Endothelial cell (in vitro differentiated cells): Measurements from ENCODE around the gene SFTPA2. TPM values are rescaled to one million over a fixed set of nuclear protein-coding genes. Genes with fewer than 3 reads are reported as not detected.
"Not testable (repeated sequence)": the region's sequence is repeated elsewhere in the genome, so short reads cannot be mapped to it uniquely, and the experiment has no call there.

Source experiments
- DNase-seq: peaks from one replicate; pipeline ENCODE4 v3.0.0; 2021; ENCODE audit warnings: low spot score
- H3K27ac Mint-ChIP-seq: one replicate; pipeline ENCODE4 v1.8.0; 2021; ENCODE audit warnings: mixed read lengths, inconsistent platforms; ENCODE audit not compliant: unreplicated experiment
- H3K27me3 Mint-ChIP-seq: one replicate; pipeline ENCODE4 v1.8.0; 2021; ENCODE audit warnings: mild to moderate bottlenecking, moderate library complexity, mixed read lengths, inconsistent platforms; ENCODE audit not compliant: unreplicated experiment
- H3K36me3 Mint-ChIP-seq: one replicate; pipeline ENCODE4 v1.8.0; 2021; ENCODE audit warnings: mild to moderate bottlenecking, low read depth, mixed read lengths, inconsistent platforms; ENCODE audit not compliant: unreplicated experiment
- H3K4me1 Mint-ChIP-seq: one replicate; pipeline ENCODE4 v1.8.0; 2021; ENCODE audit warnings: mild to moderate bottlenecking, mixed read lengths, inconsistent platforms; ENCODE audit not compliant: unreplicated experiment
- H3K4me3 Mint-ChIP-seq: one replicate; pipeline ENCODE4 v1.8.0; 2021; ENCODE audit warnings: mild to moderate bottlenecking, mixed read lengths, inconsistent platforms; ENCODE audit not compliant: unreplicated experiment
- H3K9me3 Mint-ChIP-seq: one replicate; pipeline ENCODE4 v1.8.0; 2021; ENCODE audit warnings: mixed read lengths, inconsistent platforms; ENCODE audit not compliant: unreplicated experiment
- total RNA-seq: library from RNA; stranded (reverse); fragmentation: NEBNext Ultra II Directional; extraction: Animal tissue kit (Norgen Biotek cat#: 25700); gene quantifications from one replicate; pipeline ENCODE4 v1.2.1, GENCODE V29; 2021; ENCODE audit not compliant: unreplicated experiment
- TF ChIP-seq, protein P1 (sequence below): fragments of 200-600 bp; sonication (generic); IDR thresholded peaks from one replicate; pipeline ENCODE4 v1.5.0; 2021; ENCODE audit warnings: antibody characterized with exemption; ENCODE audit not compliant: unreplicated experiment

SFTPA2 gene
- total RNA-seq, 1 donor from 2014 or later: not detected

DNA sequence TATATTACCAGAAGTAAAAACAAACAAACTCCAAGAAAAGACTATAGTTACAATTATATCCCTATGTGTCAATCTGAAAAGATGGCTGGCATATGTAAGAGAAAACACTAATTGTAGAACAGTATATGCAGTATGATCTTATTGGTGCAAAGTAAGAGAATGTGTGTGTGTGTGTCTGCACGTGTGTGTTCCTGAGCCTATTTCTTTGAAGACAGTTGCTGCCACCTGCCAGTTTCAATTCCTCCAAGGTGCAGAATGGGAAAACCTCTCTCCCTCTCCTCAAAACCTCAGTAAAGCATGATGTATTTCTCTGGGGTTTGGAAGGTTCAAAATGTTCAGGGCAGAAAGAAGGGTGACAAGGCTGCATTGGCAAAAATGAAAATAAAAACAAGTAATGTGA, 41.7 kb upstream of the SFTPA2 start:
- peaks cover 2% of the 10 kb centered on the region for H3K27me3 Mint-ChIP-seq
- DNase-seq: no peak
- TF ChIP-seq, protein P1, sequence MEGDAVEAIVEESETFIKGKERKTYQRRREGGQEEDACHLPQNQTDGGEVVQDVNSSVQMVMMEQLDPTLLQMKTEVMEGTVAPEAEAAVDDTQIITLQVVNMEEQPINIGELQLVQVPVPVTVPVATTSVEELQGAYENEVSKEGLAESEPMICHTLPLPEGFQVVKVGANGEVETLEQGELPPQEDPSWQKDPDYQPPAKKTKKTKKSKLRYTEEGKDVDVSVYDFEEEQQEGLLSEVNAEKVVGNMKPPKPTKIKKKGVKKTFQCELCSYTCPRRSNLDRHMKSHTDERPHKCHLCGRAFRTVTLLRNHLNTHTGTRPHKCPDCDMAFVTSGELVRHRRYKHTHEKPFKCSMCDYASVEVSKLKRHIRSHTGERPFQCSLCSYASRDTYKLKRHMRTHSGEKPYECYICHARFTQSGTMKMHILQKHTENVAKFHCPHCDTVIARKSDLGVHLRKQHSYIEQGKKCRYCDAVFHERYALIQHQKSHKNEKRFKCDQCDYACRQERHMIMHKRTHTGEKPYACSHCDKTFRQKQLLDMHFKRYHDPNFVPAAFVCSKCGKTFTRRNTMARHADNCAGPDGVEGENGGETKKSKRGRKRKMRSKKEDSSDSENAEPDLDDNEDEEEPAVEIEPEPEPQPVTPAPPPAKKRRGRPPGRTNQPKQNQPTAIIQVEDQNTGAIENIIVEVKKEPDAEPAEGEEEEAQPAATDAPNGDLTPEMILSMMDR: no peak
- H3K4me1 Mint-ChIP-seq: peaks cover 6% of the 10 kb centered on the region
- peaks cover 22% of the 10 kb centered on the region for H3K36me3 Mint-ChIP-seq
- H3K9me3 Mint-ChIP-seq: peaks cover 7% of the 10 kb centered on the region
- no peak overlapping the region for H3K27ac Mint-ChIP-seq
- H3K4me3 Mint-ChIP-seq: no peak overlapping the region

DNA sequence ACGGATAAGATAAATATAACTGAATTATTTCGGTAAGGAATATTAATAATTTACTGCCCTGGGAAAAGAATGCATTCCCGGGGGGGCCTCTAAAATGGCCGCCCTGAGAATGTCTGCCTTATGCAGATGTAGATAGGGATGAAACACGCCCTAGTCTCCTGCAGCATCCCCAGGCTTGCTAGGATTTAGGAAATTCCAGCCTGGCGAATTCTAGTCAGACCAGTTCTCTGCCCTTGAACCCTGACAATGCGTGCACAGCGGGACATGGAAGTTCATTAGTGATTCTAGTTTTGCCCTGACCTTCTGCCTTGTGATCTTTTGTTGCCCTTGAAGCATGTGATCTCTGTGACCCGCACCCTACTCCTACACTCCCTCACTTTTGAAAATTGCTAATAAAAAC, 39.4 kb upstream of the SFTPA2 start:
- not testable (repeated sequence) for H3K27ac Mint-ChIP-seq, H3K27me3 Mint-ChIP-seq, H3K4me3 Mint-ChIP-seq, H3K9me3 Mint-ChIP-seq, DNase-seq, H3K4me1 Mint-ChIP-seq
- peaks cover 26% of the 10 kb centered on the region for H3K36me3 Mint-ChIP-seq

DNA sequence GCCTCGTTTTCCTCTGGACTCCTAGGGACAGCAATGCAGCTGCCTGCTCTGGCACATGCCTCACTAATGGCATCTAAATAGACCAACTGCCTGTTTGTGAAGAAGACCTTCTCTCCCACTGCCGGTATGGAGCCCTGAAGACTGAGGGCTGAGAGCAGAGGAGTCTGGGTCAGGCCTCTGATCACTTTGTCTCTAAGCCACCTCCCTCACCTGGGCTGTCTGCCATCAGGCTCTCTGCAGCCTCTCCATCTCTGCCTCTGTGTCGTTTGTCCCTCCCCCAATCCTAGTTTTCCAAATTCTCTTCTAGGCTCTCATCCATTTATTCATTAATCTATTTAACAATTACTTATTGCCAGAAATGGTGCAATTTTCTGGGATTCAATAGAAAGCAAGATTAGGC, 35.3 kb upstream of the SFTPA2 start:
- peaks cover 7% of the 10 kb centered on the region for H3K9me3 Mint-ChIP-seq
- no peaks in the 10 kb centered on the region for H3K4me1 Mint-ChIP-seq

DNA sequence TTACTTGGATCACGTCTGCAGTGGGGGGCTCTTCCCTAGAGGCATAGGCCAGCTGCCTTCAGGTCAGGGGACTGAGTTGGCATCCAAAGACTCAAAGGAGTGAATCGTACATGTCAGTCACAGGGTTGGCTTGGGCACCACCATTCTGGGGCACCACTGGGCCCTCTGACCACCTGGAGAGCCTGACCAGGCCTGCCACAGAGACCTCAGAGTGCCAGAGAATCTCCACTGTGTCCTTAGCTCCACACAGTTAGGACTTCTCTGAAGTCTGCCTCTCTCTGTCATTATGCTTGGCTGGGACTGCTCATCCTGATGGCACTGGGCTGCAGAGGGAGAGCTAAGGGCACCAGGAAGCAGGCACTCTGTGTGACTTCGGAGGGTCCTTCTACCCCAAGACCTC, 34.4 kb upstream of the SFTPA2 start:
- not testable (repeated sequence) for H3K4me1 Mint-ChIP-seq, H3K27me3 Mint-ChIP-seq, H3K27ac Mint-ChIP-seq, DNase-seq, H3K4me3 Mint-ChIP-seq, H3K9me3 Mint-ChIP-seq
- H3K36me3 Mint-ChIP-seq: peaks cover 21% of the 10 kb centered on the region

More for the DNA sequence above, 35.3 kb upstream of the SFTPA2 start:
- no peak for DNase-seq
- H3K27me3 Mint-ChIP-seq: no peaks in the 10 kb centered on the region
- no peak overlapping the region for H3K27ac Mint-ChIP-seq
- TF ChIP-seq, protein P1: no peak
- no peak overlapping the region for H3K4me3 Mint-ChIP-seq
- peaks cover 21% of the 10 kb centered on the region for H3K36me3 Mint-ChIP-seq

DNA sequence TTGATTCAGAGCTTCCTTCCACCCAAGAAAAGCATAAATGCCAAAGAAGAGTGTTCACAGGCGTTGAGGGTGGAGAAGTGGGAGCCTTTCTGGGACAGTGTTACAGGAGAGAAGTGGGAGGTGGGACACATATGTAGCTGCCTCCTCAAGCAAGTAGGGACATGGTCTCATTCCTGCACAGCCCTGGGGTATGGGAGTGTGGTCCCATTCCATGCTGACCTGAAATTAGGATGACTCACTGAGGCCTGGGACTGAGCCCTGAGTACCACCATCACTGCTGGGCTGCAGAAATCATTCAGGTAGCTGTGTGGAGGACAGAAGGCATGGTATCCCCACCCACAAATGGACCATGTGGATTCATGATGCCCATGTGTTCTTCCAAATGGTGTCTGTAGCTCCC, 33.2 kb upstream of the SFTPA2 start:
- no peaks in the 10 kb centered on the region for H3K4me1 Mint-ChIP-seq
- H3K27ac Mint-ChIP-seq: no peak overlapping the region
- no peaks in the 10 kb centered on the region for H3K27me3 Mint-ChIP-seq
- H3K36me3 Mint-ChIP-seq: peaks cover 16% of the 10 kb centered on the region
- TF ChIP-seq, protein P1: no peak
- no peak overlapping the region for H3K4me3 Mint-ChIP-seq
- peaks cover 7% of the 10 kb centered on the region for H3K9me3 Mint-ChIP-seq
- no peak for DNase-seq

DNA sequence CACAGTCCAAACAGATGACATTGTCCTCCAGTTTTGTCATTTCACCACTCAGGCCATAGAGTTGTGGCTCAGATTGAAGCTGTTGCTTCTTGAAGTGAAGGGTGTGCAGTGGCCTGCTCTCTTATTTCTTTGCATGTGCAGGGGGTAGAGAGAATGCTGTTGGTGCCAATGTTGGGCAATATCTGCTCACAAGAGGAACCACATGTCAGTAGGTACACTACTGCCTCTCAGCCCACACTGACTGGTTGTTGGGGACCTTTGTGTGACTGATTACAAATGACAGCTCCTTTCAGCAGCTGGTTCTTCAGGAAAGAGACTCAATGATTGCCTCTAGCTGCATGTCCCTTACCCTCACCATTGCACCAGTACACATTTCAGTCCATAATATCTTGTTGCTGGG, 28.6 kb upstream of the SFTPA2 start:
- Mint-ChIP-seq H3K4me3 (no peak overlapping the region), H3K27me3 (peaks cover 6% of the 10 kb centered on the region), H3K27ac (no peak overlapping the region), H3K36me3 (no peaks in the 10 kb centered on the region), H3K4me1 (no peaks in the 10 kb centered on the region), H3K9me3 (no peaks in the 10 kb centered on the region)
- TF ChIP-seq, protein P1: no peak
- no peak for DNase-seq
